ENCODE data around the gene AMELX.

DNA sequence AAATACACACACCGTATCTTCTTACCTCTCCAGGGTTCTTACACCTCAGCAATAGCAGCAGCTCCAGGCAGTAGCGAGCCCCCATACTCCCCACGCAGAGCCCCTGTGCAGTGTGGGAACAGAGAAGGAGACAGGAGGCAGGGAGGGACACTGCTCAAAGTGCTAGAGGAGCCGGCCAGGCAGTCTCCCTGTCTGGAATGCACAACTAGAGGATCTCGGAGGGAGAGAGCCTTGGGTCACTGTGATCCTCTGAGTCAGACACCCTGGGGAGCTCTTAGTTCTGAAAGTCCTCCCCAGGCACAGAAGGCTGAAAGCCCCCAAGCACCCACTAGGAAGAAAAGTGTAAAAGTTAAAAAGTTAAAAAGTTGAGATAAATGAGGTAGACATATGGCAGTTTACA is 16.0 kb downstream of the AMELX start:
- TF ChIP-seq, protein P1, sequence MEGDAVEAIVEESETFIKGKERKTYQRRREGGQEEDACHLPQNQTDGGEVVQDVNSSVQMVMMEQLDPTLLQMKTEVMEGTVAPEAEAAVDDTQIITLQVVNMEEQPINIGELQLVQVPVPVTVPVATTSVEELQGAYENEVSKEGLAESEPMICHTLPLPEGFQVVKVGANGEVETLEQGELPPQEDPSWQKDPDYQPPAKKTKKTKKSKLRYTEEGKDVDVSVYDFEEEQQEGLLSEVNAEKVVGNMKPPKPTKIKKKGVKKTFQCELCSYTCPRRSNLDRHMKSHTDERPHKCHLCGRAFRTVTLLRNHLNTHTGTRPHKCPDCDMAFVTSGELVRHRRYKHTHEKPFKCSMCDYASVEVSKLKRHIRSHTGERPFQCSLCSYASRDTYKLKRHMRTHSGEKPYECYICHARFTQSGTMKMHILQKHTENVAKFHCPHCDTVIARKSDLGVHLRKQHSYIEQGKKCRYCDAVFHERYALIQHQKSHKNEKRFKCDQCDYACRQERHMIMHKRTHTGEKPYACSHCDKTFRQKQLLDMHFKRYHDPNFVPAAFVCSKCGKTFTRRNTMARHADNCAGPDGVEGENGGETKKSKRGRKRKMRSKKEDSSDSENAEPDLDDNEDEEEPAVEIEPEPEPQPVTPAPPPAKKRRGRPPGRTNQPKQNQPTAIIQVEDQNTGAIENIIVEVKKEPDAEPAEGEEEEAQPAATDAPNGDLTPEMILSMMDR (optimal IDR thresholded peaks at IDR 0.05 in 1 of 3, IDR thresholded peaks at IDR 0.05 in 1 of 3, conservative IDR thresholded peaks at IDR 0.05 in 1 of 3; ENCODE audit: extremely low read depth in 1 of 3, insufficient read depth in 2 of 3, low read length in 3 of 3) = no peak
- TF ChIP-seq EZH2 (IDR thresholded peaks at IDR 0.05; ENCODE audit: low read length) = no peak
